Pulmonary artery endothelial cell (primary cell): ENCODE results near the gene PTPN3. TPM values are rescaled to one million over a fixed set of nuclear protein-coding genes. Genes with fewer than 3 reads are reported as not detected.
"Not testable (repeated sequence)": the region's sequence is repeated elsewhere in the genome, so short reads cannot be mapped to it uniquely, and the experiment has no call there.

Experiments
- DNase-seq: peaks from one replicate; pipeline ENCODE4 v3.0.0-alpha.2; 2011; ENCODE audit warnings: low read depth, low spot score
- total RNA-seq: library from RNA; depleted of rRNA; stranded (reverse); fragments of >200 nt; gene quantifications from 2 replicates; pipeline ENCODE4 v1.2.3, GENCODE V29; 2014

The PTPN3 gene, protein sequence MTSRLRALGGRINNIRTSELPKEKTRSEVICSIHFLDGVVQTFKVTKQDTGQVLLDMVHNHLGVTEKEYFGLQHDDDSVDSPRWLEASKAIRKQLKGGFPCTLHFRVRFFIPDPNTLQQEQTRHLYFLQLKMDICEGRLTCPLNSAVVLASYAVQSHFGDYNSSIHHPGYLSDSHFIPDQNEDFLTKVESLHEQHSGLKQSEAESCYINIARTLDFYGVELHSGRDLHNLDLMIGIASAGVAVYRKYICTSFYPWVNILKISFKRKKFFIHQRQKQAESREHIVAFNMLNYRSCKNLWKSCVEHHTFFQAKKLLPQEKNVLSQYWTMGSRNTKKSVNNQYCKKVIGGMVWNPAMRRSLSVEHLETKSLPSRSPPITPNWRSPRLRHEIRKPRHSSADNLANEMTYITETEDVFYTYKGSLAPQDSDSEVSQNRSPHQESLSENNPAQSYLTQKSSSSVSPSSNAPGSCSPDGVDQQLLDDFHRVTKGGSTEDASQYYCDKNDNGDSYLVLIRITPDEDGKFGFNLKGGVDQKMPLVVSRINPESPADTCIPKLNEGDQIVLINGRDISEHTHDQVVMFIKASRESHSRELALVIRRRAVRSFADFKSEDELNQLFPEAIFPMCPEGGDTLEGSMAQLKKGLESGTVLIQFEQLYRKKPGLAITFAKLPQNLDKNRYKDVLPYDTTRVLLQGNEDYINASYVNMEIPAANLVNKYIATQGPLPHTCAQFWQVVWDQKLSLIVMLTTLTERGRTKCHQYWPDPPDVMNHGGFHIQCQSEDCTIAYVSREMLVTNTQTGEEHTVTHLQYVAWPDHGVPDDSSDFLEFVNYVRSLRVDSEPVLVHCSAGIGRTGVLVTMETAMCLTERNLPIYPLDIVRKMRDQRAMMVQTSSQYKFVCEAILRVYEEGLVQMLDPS
- total RNA-seq: 0.39 and 1.1 TPM in 2 replicates

DNA sequence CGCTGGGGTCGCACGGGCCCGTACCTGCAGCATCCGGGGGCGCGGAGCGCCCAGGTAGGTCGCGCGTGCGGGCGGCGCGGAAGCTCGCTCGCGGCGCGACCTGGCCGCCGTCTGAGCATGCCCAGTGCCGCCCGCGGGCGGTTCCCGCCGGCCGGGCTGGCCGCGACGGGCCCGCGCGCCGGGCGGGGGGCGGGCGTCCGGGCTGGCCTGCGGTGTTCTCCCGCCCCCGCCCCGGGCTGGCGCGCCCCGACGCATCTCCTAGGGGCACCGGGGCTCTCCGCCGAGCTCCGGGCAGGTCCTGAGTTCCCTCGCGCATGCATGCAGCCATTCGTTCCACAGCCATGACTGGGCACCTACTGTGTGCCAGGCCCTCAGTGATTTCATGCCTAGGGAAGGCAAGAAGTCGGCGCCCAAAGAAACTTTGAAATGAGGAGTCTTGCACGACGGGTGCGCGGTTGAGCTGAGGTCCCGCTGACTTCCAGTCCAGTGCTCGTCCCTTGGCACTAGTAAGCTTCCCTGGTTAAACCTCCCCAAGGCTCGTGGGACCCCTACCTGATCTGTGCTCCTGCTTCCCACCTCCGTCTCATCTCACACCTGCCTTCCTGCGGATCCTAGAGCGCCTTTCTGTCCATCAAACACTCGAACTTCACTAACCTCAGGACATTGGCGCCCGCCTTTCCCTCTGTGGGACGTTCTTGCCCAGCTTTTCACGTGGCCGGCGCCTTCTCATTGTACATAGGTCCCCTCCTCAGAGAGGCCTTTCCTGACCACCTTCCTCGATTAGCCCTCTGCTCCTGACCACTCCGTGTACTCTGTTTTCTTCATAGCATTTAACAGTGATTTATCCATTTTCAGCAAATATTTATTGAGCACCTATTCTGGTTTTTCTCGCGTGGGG, at the start of gene PTPN3:
Gene PTPN3 (minus strand): TSS at position 113 of the 898 bp plus-strand sequence. CDS start 34,873 bp downstream, outside the sequence.
- DNase-seq: no peak

DNA sequence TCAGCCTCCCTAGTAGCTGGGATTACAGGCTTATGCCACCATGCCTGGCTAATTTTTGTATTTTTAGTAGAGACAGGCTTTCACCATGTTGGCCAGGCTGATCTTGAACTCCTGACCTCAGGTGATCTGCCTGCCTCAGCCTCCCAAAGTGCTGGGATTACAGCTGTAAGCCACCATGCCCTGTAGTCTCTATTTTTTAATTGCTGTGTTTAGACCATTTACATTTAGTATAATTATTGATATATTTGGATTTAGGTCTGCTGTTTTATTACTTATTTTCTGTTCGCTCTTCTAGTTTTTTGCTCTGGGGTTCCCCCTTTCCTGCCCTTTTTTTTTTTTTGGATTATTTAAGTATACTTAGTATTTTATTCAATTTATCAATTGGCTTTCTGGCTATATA, 46.8 kb upstream of the PTPN3 start:
- not testable (repeated sequence) for DNase-seq

DNA sequence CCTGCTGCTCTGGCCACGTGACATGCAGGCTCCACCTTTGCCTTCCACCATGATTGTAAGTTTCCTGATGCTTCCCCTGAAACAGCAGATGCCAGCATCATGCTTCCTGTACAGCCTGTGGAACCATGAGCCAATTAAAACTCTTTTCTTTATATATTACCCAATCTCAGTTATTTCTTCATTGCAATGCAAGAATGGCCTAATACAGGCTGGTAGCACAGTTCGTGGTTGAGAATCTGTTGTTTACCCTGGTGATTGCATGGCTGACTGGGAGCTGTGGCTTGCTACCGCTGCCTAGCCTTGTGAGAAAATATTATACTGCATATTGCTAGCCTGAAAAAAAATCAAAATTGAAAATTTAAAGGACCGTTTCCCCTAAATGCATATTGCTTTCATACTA, 44.8 kb upstream of the PTPN3 start:
- DNase-seq: no peak

DNA sequence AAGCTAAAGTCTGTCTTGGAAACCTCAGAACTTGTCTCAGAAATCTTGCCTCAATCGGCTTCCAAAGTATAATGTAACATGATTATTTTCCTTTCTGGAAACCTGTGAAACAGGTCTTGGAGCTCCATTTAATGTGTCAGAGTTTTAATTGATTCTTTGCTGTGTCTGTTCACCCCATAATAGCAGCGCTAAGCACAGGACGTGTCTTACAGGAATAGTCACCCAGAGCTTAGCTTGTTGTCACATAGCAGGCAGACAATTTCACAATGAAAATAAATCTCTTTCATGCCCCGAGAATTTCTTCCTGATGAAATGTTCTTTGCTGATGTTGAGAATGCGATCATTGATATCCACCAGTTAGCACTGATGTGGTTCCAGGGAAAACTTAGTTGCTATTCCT, 40.2 kb upstream of the PTPN3 start:
- no peak for DNase-seq

DNA sequence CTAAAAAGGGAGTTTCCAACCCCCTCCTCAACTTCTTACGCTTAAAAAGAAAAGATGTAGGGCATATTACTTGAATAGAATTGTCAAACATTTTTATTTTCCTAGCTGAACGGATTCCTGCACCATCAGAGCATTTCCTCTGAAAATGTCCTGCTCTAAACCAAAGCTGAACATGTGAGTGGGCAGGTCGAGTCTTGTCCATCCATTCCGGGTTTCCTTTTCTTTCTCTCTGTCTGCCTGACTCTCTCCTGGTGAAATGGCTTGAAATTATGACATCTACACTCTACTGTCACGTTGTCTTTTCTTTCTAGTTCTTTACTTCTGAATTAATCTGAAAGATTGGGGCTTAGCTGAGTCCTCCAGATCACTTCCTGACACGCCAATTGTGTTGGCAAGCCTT, 39.2 kb upstream of the PTPN3 start:
- no peak for DNase-seq

DNA sequence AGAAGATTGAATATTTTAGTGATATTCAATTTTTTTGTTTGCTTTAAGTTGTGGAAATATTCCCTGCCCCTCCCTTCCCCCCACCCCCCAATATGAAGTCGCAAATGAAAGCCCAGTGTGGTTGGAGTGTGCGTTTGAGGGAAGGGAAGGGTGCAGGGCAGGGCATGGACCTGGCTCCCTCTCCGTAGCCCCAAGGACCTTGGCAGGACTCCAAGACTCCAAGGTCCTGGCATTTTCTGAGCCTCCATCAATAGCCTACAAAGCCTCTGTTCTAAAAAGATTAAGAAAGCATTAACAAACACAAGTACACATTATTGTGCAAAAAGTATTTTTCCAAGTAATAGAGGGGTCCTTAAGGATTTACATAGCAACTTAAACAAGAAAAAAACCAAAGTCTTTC, 38.8 kb upstream of the PTPN3 start:
- DNase-seq: no peak

DNA sequence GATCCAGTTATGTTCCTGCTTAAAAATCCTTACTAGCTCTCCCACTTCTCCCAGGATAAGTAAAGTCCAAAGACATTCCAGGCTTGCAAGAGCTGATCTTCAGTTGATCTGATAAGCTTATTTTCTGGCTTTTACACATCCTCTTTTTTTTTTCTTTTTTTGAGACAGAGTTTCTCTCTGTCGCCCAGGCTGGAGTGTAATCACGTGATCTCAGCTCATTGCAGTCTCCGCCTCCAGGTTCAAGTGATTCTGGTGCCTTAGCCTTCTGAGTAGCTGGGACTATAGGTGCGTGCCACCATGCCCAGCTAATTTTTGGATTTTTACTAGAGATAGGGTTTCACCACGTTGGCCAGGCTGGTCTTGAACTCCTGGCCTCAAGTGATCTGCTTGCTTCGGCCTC, 37.3 kb upstream of the PTPN3 start:
- no peak for DNase-seq

DNA sequence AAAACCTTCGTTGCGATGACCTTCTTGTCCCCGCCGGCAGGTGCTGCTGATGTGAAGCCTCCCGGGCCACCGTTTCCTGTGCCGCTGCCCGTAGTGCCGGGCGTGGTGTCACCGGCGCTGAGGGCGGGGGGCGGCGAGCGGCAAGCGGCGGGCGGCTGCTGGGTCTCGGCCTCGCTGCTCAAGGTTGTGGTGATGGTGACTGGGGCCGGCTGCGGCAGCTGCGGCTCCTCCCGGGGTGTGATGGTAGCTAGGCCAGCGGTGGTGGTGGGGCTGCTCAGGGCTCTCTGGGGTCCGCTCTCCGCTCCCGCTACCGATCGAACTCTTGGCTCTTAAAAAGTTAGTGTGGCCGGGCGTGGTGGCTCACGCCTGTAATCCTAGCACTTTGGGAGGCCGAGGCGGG, 36.0 kb upstream of the PTPN3 start:
- no peak for DNase-seq

DNA sequence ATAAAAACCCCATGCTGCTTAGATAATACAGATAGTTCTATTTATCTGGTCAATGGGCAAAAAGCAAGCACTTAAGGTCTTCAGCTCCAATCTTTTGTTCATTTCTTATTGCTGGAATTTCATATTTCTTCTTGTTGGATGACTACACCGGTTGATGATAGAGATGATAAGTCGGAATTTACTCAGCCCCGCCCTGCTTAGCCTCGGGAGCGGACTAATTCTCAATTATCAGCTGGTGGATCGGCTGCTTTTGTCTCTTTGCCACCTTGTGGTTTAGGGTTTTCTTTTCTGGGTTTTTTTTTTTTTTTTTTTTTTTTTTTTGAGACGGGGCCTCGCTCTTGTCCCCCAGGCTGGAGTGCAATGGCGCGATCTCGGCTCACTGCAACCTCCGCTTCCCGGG, 34.5 kb upstream of the PTPN3 start:
- DNase-seq: not testable (repeated sequence)

DNA sequence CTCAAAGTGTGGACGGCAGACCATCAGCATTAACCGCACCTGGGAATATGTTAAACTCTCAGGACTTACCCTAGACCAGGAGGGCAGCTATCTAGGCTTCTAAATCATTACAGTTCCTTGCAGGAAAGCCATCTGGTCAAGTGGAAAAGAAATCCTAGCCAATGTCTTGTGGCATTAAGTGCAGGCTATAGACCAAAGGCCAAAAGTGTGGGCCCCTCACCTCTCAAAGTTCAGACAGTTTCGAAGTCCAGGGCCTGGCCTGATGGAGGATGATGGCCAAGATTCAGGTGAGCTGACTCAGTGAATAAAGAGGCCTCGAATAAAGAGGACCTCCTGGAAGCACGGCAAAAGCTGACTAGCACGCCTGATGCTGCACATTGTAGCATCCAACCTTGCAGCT, 24.0 kb upstream of the PTPN3 start:
- no peak for DNase-seq

DNA sequence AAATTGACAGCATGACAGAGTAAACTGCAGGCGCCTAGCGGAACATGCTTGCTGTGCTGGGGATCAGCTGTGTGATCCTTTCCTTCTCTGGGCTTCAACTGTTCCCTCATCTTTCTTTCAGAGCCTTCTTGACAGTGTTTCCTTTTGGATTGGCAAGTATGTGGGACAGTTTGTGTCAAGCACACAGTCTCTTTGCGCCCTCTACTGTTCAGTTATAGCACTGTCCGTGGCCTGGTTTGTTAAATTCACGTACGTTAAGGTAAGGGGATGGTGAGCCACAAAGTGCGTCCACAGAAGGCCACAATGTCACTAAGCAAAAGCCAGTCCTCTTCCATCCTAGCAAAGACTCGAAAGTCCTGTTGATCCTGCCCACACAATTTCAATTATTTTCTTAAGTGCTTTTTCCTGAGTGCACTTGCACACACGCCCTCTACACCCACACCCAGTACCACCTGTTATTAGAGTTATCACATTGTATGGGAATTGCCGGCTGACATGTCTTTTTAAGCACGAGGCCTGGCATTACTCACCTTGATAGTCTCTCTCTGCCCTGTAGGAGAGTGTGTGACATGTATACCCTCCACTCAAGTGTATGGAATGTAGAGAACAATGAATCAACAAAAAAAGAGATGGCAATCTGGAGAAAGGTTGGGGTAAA, 22.5 kb upstream of the PTPN3 start:
- peak; percentile 37 for DNase-seq

DNA sequence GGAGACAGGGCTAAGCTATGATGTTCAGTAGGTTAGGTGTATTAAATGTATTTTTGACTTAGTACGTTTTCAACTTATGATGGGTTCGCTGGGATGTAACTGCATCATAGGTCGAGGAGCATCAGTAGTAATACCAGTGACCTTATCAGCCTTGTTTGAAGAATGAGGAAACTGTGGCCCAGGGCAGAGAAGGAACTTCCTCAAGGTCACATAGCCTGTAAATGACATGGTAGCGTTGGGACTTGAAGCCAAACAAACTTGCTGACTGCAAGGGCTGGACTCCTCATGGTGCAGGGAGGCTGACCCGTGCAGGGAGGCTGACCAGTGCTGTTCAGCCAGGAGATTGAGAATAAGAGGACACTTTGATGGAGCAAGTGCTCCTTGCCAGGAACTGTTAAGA, 21.3 kb upstream of the PTPN3 start:
- DNase-seq: no peak

DNA sequence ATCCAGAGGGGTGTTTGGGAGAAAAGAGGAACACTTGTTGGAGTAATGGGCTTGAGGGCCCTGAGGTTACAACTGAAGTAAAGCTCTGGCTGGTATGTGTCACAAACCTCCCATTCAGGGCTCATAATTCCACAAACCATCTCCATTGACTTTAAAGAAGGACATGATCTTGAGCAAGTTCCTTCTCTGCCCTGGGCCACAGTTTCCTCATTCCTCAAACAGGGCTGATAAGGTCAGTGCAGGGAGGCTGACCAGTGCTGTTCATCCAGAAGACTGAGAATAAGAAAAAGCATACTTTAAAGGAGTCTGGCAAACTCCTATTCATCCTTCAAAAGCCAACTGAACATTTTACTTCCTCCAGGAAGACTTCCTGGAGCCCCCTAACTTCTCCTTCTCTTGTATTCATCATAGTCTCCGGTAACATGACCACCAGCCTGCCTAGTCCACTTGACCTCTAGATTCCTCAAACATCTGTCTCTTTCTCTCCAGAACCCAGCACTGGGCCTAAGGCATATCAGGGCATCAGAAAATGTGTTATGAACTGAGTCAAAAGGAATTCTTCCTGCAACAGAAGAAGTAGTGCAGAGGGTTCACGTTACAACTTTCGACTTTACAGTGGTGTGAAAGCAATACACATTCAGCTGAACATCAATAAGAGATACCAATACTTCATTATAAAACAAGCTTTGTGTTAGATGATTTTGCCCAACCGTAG, 20.7 kb upstream of the PTPN3 start:
- DNase-seq: no peak

DNA sequence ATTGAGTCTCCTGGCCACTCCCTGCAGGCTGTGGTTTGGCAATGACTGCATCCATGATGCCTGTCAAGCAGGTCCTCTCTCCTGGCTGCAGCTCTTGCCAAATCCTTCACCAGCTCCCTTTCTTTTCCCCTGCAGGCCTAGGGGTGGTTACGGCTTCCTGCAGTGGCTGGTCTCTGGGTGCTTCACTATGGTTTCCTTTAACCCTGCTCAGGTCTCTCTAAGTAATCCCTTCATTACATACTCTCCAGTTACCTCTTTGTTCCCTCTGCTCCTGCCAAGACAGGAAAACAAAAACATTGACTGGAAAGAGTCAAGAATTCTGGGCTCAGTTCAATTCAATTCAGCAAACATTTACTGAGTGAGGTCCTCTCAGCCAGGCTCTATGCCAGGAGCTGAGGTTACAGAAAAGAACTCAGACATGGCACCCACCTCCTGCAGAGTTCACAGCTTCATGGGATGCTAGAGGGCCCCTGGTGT, 19.8 kb upstream of the PTPN3 start:
- no peak for DNase-seq

DNA sequence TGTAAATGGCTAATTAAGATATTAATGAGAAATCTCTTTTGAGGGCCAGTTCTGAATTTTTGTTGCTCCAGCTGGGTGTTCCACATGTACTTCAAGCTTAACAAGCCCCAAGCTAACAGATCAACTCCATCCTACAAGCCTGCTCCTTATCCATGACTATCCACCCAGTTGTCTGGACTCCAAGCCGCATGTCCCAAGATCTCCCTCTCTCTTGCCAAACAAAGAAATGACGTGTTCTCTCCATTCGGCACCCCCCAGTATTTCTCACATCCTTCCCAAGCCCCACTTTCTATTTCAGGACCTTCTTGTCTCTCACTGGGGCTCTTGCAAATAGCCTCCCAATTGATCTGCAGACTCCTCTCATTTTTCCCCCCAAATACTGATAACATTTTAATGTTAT, 15.8 kb upstream of the PTPN3 start:
- DNase-seq: no peak

DNA sequence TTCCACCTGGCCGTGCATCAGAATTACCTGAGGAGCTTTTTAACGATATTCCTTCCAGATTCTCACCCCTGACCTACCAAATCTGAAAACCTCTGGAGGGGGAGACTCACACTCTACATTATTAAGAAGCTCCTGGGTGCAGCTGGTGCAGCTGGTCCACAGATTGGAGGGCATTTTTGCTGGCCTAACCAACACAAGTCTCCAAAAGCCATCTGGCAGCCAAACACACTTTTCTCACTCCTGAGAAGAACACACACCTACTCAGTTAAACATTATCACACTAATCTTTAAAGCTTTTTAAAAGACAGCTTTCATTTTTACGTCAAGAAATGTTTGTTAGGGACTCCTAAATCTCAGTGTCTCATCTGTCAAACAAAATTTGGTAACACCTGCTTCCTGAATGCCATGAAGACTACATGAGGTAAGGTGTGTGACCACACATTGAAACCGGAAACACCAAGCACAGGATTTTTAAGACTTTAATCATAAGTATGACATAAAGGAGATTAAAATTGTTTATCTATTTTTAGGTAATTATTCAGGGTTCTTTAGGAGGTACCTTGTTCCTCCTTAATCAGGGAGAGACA, 14.2 kb upstream of the PTPN3 start:
- DNase-seq: no peak

DNA sequence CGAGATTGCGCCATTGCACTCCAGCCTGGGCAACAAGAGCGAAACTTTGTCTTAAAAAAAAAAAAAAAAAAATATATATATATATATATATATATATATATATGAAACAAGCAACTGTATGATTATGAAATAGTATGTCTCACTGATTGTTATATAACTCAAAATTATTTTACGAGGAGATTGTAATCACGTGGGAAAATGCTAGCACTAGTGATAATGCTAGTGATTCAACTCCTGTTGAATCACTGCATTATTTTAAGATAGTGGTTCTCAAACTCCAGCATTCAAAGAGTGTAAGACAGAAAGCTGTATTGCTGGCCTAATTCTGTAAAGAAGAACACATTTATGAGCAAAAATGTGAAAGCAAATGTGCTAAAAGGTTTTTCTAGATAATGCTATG, 12.4 kb upstream of the PTPN3 start:
- DNase-seq: no peak

DNA sequence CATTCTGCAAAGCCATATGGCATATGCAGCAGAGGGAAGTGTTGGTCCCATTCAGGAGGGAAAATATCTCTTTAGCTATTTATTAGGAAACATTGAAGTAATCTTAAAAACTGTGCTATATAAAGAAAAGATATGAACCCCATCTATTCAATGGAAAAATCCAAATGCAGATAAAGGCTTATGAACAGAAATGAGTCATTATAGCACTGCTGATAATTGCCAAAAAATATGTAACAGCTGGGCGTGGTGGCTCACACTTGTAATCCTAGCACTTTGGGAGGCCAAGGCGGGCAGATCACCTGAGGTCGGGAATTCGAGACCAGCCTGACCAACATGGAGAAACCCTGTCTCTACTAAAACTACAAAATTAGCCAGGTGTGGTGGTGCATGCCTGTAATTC, 11.9 kb upstream of the PTPN3 start:
- not testable (repeated sequence) for DNase-seq

DNA sequence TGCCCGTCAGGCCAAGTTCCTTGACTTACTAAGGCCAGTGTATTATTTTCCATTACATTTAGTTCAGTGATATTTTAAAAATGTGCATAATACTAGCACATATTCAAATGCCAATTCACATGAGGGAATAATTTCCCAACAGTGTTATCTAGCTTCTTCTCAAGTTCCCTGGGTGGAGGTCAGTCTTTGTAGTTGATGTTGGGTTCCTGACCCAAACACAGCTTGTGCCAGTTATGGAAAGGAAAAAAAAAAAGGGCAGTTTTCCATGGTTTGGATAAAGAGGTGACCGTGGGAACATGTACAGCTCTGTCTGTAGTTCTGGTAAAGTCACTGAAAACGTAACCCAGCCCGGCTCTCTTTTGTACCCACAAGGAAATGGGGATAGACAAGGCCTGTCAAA, 11.5 kb upstream of the PTPN3 start:
- no peak for DNase-seq

DNA sequence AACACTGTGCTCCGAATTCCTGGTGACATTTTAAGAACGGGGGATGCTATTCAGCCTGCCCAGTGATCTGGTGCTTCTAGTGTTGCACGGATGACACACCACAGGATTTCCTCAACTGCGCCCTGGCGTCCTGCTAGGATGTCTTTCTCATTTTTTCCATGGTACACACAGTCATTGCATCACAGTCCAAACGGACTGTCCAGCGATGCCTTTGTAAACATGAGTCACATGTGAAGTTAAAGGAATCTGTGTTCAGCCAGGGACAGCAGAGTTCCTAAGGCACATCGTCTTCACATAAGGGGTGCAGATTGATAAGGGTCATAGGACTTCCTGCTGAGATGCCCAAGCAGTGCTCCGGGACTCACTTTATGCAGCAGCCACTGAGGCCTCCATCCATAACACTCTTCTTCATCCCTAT, 9.3 kb upstream of the PTPN3 start:
- peak; percentile 11 for DNase-seq
